ENCODE measurements around the gene ANKAR. TPM values are rescaled to one million over a fixed set of nuclear protein-coding genes. Genes with fewer than 3 reads are reported as not detected.
"Not testable (repeated sequence)": the region's sequence is repeated elsewhere in the genome, so short reads cannot be mapped to it uniquely, and the experiment has no call there.

Gene ANKAR
- total RNA-seq, 1 donor from 2014 or later, result 14.5 TPM

DNA sequence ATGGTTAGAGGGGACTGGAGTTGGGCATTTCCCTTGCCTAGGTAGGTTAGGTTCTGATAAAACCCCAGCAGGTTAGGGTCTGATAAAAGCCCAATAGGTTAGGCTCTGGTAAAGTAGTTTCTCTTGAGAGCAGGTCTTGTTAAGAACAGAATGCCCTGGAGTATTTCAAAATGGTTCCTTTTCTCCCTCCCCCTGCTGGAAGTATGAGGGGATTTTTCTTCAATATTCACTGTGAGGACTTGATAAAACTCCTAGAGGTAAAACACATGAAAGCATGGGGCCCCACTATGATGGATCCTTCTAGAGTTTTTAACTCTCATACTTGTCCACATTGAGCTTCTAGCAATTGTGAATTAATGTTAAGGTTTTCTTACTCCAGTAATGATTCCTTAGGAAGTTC lies 27.6 kb downstream of the ANKAR start:
- Mint-ChIP-seq H3K27ac (no peak overlapping the region), H3K4me1 (peaks cover 2% of the 10 kb centered on the region), H3K36me3 (ENCODE audit: low read depth) (peaks cover 8% of the 10 kb centered on the region), H3K27me3 (no peaks in the 10 kb centered on the region), H3K9me3 (no peaks in the 10 kb centered on the region), H3K4me3 (no peak overlapping the region)
- no peak for ATAC-seq (ENCODE audit: low read depth)
- CTCF ChIA-PET, result interaction anchor here (1.7 kb wide), 1 partner anchor 41 kb away, joined by 9 read pairs; the partner anchor contains the start of gene ASNSD1
- TF ChIP-seq, protein P1, sequence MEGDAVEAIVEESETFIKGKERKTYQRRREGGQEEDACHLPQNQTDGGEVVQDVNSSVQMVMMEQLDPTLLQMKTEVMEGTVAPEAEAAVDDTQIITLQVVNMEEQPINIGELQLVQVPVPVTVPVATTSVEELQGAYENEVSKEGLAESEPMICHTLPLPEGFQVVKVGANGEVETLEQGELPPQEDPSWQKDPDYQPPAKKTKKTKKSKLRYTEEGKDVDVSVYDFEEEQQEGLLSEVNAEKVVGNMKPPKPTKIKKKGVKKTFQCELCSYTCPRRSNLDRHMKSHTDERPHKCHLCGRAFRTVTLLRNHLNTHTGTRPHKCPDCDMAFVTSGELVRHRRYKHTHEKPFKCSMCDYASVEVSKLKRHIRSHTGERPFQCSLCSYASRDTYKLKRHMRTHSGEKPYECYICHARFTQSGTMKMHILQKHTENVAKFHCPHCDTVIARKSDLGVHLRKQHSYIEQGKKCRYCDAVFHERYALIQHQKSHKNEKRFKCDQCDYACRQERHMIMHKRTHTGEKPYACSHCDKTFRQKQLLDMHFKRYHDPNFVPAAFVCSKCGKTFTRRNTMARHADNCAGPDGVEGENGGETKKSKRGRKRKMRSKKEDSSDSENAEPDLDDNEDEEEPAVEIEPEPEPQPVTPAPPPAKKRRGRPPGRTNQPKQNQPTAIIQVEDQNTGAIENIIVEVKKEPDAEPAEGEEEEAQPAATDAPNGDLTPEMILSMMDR (IDR thresholded peaks at IDR 0.05), result no peak
- intact Hi-C loops (cut with micrococcal nuclease), result no loop called here
- DNase-seq, result no peak
- POLR2A ChIA-PET, result no interaction called here

DNA sequence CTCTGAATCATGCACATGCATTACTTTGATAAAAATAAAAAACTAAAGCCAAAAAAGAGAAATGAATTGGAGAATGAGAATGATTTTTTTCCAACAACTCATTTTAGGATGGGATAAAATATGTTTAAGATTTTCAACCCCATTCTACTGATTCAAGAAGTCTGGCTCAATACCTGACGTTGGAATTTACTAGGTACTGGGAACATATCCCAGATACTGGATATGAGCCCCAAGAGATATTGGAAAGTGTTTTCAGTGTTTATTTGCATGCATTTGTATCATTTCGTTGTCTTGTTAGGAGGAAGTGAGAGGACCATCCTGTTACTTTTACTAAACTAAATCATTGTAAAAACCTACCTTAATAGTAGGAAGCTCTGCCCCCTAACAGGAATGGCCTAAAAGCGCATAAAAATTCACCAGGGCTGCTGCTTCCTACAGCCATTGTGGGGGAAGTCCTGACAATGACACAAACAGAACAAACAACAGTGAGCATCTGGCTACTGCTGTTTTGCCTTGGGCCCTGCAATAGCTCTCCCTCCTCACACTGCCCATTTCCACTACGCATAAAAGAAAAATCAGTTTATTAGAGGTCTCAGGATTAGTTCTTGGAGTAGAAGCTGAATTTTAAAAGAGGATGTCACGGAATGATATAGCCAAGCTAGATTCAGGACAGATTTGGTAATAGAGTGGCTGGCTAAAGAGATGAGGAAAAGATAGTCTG lies 35.2 kb downstream of the ANKAR start:
- no peak for ATAC-seq (ENCODE audit: low read depth)
- CTCF ChIA-PET, result interaction anchor here (1.4 kb wide), 1 partner anchor 11 kb away, joined by 4 read pairs; no protein-coding TSS in a partner anchor
- intact Hi-C loops (cut with micrococcal nuclease), result no loop called here
- Mint-ChIP-seq H3K4me1 (no peaks in the 10 kb centered on the region), H3K27ac (no peak overlapping the region), H3K36me3 (ENCODE audit: low read depth) (peaks cover 14% of the 10 kb centered on the region), H3K27me3 (no peaks in the 10 kb centered on the region), H3K4me3 (no peak overlapping the region), H3K9me3 (peaks cover 2% of the 10 kb centered on the region)
- TF ChIP-seq, protein P1 (IDR thresholded peaks at IDR 0.05), result no peak
- no peak for DNase-seq
- POLR2A ChIA-PET, result no interaction called here

DNA sequence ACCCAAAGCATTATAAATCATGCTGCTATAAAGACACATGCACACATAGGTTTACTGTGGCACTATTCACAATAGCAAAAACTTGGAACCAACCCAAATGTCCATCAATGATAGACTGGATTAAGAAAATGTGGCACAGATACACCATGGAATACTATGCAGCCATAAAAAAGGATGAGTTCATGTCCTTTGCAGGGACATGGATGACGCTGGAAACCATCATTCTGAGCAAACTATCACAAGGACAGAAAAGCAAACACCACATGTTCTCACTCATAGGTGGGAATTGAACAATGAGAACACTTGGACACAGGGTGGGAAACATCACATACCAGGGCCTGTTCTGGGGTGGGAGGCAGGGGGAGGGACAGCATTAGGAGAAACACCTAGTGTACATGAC lies 43.1 kb downstream of the ANKAR start:
- POLR2A ChIA-PET; intact Hi-C loops (cut with micrococcal nuclease); DNase-seq; H3K27me3 Mint-ChIP-seq; H3K9me3 Mint-ChIP-seq; H3K27ac Mint-ChIP-seq; ATAC-seq (ENCODE audit: low read depth); H3K4me1 Mint-ChIP-seq; CTCF ChIA-PET; H3K4me3 Mint-ChIP-seq: not testable (repeated sequence)
- H3K36me3 Mint-ChIP-seq (ENCODE audit: low read depth), result peaks cover 10% of the 10 kb centered on the region

DNA sequence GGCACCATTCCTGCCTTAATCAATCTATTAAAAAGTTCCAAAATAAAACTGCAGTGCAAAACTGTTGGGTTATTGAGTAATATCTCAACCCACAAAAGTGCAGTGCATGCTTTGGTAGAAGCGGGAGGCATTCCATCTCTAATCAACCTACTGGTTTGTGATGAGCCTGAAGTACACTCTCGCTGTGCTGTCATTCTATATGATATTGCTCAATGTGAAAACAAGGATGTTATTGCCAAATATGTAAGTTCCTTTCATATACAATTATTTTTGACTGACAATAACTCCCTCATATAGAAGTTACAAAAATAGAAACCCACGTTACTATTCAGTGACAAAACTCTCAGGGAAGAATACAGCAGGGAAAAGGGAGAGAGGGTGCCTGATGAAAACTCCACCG lies 45.1 kb downstream of the ANKAR start:
- peaks cover 16% of the 10 kb centered on the region for H3K36me3 Mint-ChIP-seq (ENCODE audit: low read depth)
- ChIA-PET POLR2A (no interaction called here), CTCF (no interaction called here)
- no peak for DNase-seq
- H3K9me3 Mint-ChIP-seq, result peaks cover 6% of the 10 kb centered on the region
- intact Hi-C loops (cut with micrococcal nuclease), result no loop called here
- TF ChIP-seq, protein P1 (IDR thresholded peaks at IDR 0.05), result no peak
- H3K27ac Mint-ChIP-seq, result no peak overlapping the region
- no peak overlapping the region for H3K4me3 Mint-ChIP-seq
- ATAC-seq (ENCODE audit: low read depth), result no peak
- no peaks in the 10 kb centered on the region for H3K27me3 Mint-ChIP-seq
- no peaks in the 10 kb centered on the region for H3K4me1 Mint-ChIP-seq

DNA sequence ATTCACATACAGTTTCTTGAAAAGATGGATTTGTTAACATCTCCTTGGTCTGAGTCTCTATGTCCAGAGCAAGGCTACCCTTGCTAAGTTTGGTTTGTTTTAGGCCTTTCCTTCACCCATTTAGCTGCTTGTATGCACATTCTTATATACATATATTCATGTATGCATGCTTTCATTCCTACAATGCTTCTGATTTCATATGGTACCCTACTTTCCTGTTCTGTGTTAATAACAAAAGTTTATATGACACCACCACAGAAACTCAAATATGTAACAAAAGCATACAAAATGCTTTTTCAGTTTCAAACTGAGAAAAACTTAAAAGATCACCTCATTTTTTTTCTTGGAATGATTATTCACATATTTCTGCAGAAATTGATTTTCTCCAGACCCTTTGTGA lies 48.7 kb downstream of the ANKAR start:
- Mint-ChIP-seq H3K27ac (no peak overlapping the region), H3K36me3 (ENCODE audit: low read depth) (peaks cover 18% of the 10 kb centered on the region), H3K9me3 (no peaks in the 10 kb centered on the region), H3K27me3 (no peaks in the 10 kb centered on the region), H3K4me3 (no peak overlapping the region), H3K4me1 (no peaks in the 10 kb centered on the region)
- intact Hi-C loops (cut with micrococcal nuclease), result no loop called here
- TF ChIP-seq, protein P1 (IDR thresholded peaks at IDR 0.05), result no peak
- ATAC-seq (ENCODE audit: low read depth) (no peak), DNase-seq (no peak)
- POLR2A ChIA-PET, result no interaction called here
- CTCF ChIA-PET, result no interaction called here

Other genes starting within 250 kb of the ANKAR start
- gene WDR75, start 233.2 kb upstream of the ANKAR start, total RNA-seq, result 53.0 and 61.2 TPM in 2 replicates
- gene SLC40A1, start 93.9 kb upstream of the ANKAR start, total RNA-seq, result 0.12 and 0.20 TPM in 2 replicates
- 27.5 and 31.1 TPM in 2 replicates for gene ASNSD1, start 13.2 kb upstream of the ANKAR start, total RNA-seq
- 10.6 and 12.3 TPM in 2 replicates for gene OSGEPL1, start 88.1 kb downstream of the ANKAR start, total RNA-seq
- 80.5 and 92.6 TPM in 2 replicates for gene ORMDL1, start 109.7 kb downstream of the ANKAR start, total RNA-seq
- gene PMS1, start 109.8 kb downstream of the ANKAR start, total RNA-seq, result 32.7 and 39.0 TPM in 2 replicates

Measured in activated B cell treated with CpG ODN at 0.5 μM for 24 hours (primary cell).